GM19043 (cell line): ENCODE measurements around the gene CDS2.
A peak's percentile ranks its signal among the peaks of the same experiment; 100 is the strongest.

Experiments used
- ATAC-seq: cut with Tn5 transposase; IDR thresholded peaks from one replicate; pipeline ENCODE4 v1.9.1; 2021; ENCODE audit warnings: low read depth; ENCODE audit not compliant: unreplicated experiment

CDS2 gene

GRCh38 chr20:5177071-5177470 is 50.3 kb downstream of the CDS2 start:
- ATAC-seq = no peak

GRCh38 chr20:5178046-5178445 is 51.2 kb downstream of the CDS2 start:
- ATAC-seq = no peak

GRCh38 chr20:5180421-5180820 is 53.6 kb downstream of the CDS2 start:
- ATAC-seq = no peak

GRCh38 chr20:5180933-5181332 is 54.1 kb downstream of the CDS2 start:
- no peak for ATAC-seq

GRCh38 chr20:5181492-5181891 is 54.7 kb downstream of the CDS2 start:
- no peak for ATAC-seq

GRCh38 chr20:5181958-5182357 is 55.1 kb downstream of the CDS2 start:
- ATAC-seq = no peak

GRCh38 chr20:5182615-5183254 is 55.9 kb downstream of the CDS2 start:
- ATAC-seq = no peak

- ATAC-seq = no peak
Measured at GRCh38 chr20:5183731-5184474, 57.1 kb downstream of the CDS2 start.

- ATAC-seq = no peak
Measured at GRCh38 chr20:5184684-5185083, 57.9 kb downstream of the CDS2 start.

- ATAC-seq = no peak
Measured at GRCh38 chr20:5187122-5187521, 60.3 kb downstream of the CDS2 start.

GRCh38 chr20:5188736-5189135 is 61.9 kb downstream of the CDS2 start:
- ATAC-seq = no peak

- ATAC-seq = no peak
Measured at GRCh38 chr20:5189917-5190316, 63.1 kb downstream of the CDS2 start.

- no peak for ATAC-seq
Measured at GRCh38 chr20:5190444-5190843, 63.6 kb downstream of the CDS2 start.

GRCh38 chr20:5191829-5192569 is 65.2 kb downstream of the CDS2 start:
- peak; percentile 41 for ATAC-seq

GRCh38 chr20:5192570-5193431 is 66.0 kb downstream of the CDS2 start:
- peak; percentile 59 for ATAC-seq

GRCh38 chr20:5195655-5196054 is 68.8 kb downstream of the CDS2 start:
- no peak for ATAC-seq

- ATAC-seq = no peak
Measured at GRCh38 chr20:5196149-5196548, 69.3 kb downstream of the CDS2 start.

- no peak for ATAC-seq
Measured at GRCh38 chr20:5197270-5197827, 70.5 kb downstream of the CDS2 start.

- no peak for ATAC-seq
Measured at GRCh38 chr20:5197847-5198650, 71.2 kb downstream of the CDS2 start.

- no peak for ATAC-seq
Measured at GRCh38 chr20:5198651-5198924, 71.8 kb downstream of the CDS2 start.
